Measurements from ENCODE around the gene UQCRC1. TPM values are rescaled to one million over a fixed set of nuclear protein-coding genes. Genes with fewer than 3 reads are reported as not detected.

Gene UQCRC1
- total RNA-seq, 1 donor from 2014 or later, result 165 TPM

DNA sequence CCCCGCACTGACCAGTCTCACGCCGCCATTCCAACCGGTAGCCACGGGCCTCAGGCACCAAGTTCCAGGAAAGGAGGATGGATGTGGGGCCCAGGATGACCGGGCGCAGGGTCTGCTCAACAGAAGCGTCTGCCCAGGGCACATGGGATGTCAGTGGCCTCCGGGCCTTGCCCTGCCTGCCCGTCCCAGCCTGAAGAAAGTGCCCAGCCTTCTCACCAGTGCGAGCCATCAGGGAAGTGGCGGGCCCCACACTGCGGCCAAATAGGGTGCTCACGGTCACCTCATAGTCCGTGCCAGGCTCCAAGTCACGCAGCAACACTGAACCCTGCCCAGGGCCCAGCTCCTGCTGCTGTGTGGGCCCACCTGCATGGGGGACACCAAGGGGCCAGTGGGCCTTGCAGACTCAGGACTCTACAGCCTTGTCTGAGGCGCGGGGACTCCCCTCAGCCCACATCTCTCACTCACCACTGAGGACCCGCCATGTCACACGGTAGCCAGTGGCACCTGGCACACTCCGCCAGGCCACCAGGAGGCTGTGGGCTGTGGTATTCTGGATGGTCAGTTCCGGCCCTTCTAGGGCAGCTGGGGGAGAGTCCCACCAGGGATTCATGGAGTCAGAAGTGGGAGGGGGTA, 17.4 kb downstream of the UQCRC1 start:
- TF ChIP-seq, protein P1, sequence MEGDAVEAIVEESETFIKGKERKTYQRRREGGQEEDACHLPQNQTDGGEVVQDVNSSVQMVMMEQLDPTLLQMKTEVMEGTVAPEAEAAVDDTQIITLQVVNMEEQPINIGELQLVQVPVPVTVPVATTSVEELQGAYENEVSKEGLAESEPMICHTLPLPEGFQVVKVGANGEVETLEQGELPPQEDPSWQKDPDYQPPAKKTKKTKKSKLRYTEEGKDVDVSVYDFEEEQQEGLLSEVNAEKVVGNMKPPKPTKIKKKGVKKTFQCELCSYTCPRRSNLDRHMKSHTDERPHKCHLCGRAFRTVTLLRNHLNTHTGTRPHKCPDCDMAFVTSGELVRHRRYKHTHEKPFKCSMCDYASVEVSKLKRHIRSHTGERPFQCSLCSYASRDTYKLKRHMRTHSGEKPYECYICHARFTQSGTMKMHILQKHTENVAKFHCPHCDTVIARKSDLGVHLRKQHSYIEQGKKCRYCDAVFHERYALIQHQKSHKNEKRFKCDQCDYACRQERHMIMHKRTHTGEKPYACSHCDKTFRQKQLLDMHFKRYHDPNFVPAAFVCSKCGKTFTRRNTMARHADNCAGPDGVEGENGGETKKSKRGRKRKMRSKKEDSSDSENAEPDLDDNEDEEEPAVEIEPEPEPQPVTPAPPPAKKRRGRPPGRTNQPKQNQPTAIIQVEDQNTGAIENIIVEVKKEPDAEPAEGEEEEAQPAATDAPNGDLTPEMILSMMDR (IDR thresholded peaks at IDR 0.05; ENCODE audit: unreplicated experiment), result no peak
- Mint-ChIP-seq H3K27ac (ENCODE audit: unreplicated experiment) (no peak overlapping the region), H3K36me3 (ENCODE audit: low read depth, unreplicated experiment) (peaks cover 6% of the 10 kb centered on the region), H3K4me3 (ENCODE audit: unreplicated experiment) (no peak overlapping the region), H3K27me3 (ENCODE audit: unreplicated experiment) (peaks cover 20% of the 10 kb centered on the region), H3K4me1 (ENCODE audit: unreplicated experiment) (peaks cover 3% of the 10 kb centered on the region), H3K9me3 (ENCODE audit: unreplicated experiment) (no peaks in the 10 kb centered on the region)
- no peak for DNase-seq (ENCODE audit: low spot score)

DNA sequence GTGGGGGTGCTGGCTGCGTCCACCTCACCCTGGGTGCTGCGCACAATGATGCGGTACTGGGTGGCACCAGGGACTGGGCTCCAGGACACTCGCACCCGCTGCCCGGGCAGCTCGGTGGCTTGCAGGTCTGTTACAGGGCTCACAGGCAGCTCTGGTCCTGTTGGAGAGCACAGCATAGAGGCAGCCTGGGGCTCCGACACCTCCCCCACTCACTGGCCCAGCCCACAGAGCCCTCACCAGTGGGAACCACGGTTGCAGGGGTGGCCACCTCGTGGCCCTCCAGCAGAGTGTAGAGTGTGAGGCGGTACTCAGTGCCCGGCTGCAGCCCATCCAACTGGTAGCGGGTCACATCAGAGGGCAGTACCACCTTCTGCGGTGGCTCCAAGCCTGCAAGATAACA, 18.0 kb downstream of the UQCRC1 start:
- peaks cover 6% of the 10 kb centered on the region for H3K36me3 Mint-ChIP-seq (ENCODE audit: low read depth, unreplicated experiment)
- DNase-seq (ENCODE audit: low spot score), result no peak
- H3K4me3 Mint-ChIP-seq (ENCODE audit: unreplicated experiment), result no peak overlapping the region
- TF ChIP-seq, protein P1 (IDR thresholded peaks at IDR 0.05; ENCODE audit: unreplicated experiment), result no peak
- no peak overlapping the region for H3K27ac Mint-ChIP-seq (ENCODE audit: unreplicated experiment)
- H3K9me3 Mint-ChIP-seq (ENCODE audit: unreplicated experiment), result no peaks in the 10 kb centered on the region
- H3K4me1 Mint-ChIP-seq (ENCODE audit: unreplicated experiment), result peaks cover 3% of the 10 kb centered on the region
- peaks cover 18% of the 10 kb centered on the region for H3K27me3 Mint-ChIP-seq (ENCODE audit: unreplicated experiment)

DNA sequence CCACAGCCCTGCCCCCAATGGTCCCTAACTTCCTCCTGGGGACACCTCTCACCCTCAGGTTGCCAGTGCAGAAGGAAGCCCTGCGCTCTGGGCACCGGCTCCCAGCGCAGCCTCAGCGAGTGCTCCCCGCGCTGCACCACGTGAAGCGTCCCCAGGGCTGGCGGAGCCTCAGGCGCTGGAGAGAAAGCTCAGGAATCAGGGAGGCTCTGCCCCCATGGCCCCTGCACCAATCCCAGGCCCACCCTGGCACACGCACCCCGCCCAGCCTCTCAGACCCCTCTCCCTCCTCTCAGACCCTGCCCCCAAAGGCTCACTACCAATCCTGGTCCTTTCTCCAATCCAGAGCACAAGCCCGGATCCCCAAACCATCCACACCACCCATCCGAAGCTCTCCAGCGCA, 21.2 kb downstream of the UQCRC1 start:
- TF ChIP-seq, protein P1 (IDR thresholded peaks at IDR 0.05; ENCODE audit: unreplicated experiment), result no peak
- no peak for DNase-seq (ENCODE audit: low spot score)
- Mint-ChIP-seq H3K4me3 (ENCODE audit: unreplicated experiment) (no peak overlapping the region), H3K4me1 (ENCODE audit: unreplicated experiment) (peaks cover 3% of the 10 kb centered on the region), H3K27me3 (ENCODE audit: unreplicated experiment) (peaks cover 19% of the 10 kb centered on the region), H3K27ac (ENCODE audit: unreplicated experiment) (no peak overlapping the region), H3K9me3 (ENCODE audit: unreplicated experiment) (no peaks in the 10 kb centered on the region), H3K36me3 (ENCODE audit: low read depth, unreplicated experiment) (peaks cover 6% of the 10 kb centered on the region)

DNA sequence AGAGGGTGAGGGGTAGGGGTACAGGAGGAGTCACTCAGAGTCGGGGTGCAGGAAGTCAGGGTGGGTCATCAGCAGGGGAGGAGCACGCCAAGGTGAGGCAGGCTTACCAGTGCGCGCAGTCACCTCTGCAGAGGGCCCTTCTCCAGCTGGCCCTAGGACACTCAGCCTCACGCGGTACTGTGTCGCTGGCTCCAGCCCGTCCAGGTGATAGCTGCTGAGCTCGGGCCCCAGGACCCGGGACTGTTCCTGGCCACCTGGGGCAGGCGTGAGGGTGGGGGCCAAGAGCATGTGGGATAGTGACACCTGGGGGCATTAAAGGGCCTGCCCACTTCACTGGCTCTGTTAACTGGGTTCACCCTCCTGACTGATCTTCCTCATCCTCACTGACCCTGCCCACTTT, 21.8 kb downstream of the UQCRC1 start:
- Mint-ChIP-seq H3K36me3 (ENCODE audit: low read depth, unreplicated experiment) (peaks cover 3% of the 10 kb centered on the region), H3K9me3 (ENCODE audit: unreplicated experiment) (no peaks in the 10 kb centered on the region), H3K27me3 (ENCODE audit: unreplicated experiment) (peaks cover 14% of the 10 kb centered on the region), H3K27ac (ENCODE audit: unreplicated experiment) (no peak overlapping the region), H3K4me3 (ENCODE audit: unreplicated experiment) (no peak overlapping the region), H3K4me1 (ENCODE audit: unreplicated experiment) (peaks cover 3% of the 10 kb centered on the region)
- TF ChIP-seq, protein P1 (IDR thresholded peaks at IDR 0.05; ENCODE audit: unreplicated experiment), result no peak
- no peak for DNase-seq (ENCODE audit: low spot score)

DNA sequence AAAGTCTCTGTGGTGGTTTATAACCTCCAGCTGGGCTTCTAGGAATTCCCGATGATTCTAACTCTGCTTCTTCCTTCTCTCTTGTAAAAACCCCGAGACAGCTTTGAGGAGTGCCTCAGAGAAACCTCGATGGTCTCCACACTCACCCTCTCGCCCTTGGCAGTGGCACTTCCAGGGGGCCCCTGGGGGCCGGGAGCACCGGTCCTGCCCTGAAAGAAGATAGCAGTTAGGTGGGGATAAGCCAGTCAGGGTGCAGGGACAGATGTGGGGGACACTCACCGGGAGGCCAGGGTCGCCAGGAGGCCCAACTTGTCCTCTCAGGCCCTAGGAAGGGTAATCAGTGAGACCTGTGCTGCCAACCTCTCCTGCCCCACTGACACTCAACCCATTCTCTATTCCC, 24.0 kb downstream of the UQCRC1 start:
- Mint-ChIP-seq H3K9me3 (ENCODE audit: unreplicated experiment) (no peaks in the 10 kb centered on the region), H3K27ac (ENCODE audit: unreplicated experiment) (no peak overlapping the region), H3K4me3 (ENCODE audit: unreplicated experiment) (no peak overlapping the region), H3K4me1 (ENCODE audit: unreplicated experiment) (peaks cover 3% of the 10 kb centered on the region), H3K27me3 (ENCODE audit: unreplicated experiment) (peaks cover 6% of the 10 kb centered on the region), H3K36me3 (ENCODE audit: low read depth, unreplicated experiment) (peaks cover 3% of the 10 kb centered on the region)
- DNase-seq (ENCODE audit: low spot score), result no peak
- TF ChIP-seq, protein P1 (IDR thresholded peaks at IDR 0.05; ENCODE audit: unreplicated experiment), result no peak

All from endothelial cell (in vitro differentiated cells).